Osteoblast (primary cell): ENCODE results near the gene SEPTIN8. TPM values are rescaled to one million over a fixed set of nuclear protein-coding genes. Genes with fewer than 3 reads are reported as not detected.

Experiments used
- DNase-seq: peaks from one replicate; pipeline ENCODE4 v3.0.0; 2011; ENCODE audit warnings: low spot score, mixed read lengths; ENCODE audit not compliant: insufficient read length; ENCODE audit errors: missing footprints
- H2AFZ ChIP-seq: 2 replicates; pipeline ENCODE4 v1.6.0; 2011; ENCODE audit warnings: mild to moderate bottlenecking, low read length
- H3K27ac ChIP-seq: 2 replicates; pipeline ENCODE4 v1.5.1; 2011; ENCODE audit warnings: mild to moderate bottlenecking, low read depth, low read length, moderate library complexity
- H3K27me3 ChIP-seq: 2 replicates; pipeline ENCODE4 v1.6.0; 2012; ENCODE audit warnings: mild to moderate bottlenecking, control low read depth, inconsistent platforms, low read length, moderate library complexity; ENCODE audit not compliant: insufficient read depth
- H3K36me3 ChIP-seq: 2 replicates; pipeline ENCODE4 v1.5.1; 2011; ENCODE audit warnings: mild to moderate bottlenecking, low read length, control low read depth, moderate library complexity; ENCODE audit not compliant: insufficient read depth
- H3K4me1 ChIP-seq: 2 replicates; pipeline ENCODE4 v1.5.1; 2011; ENCODE audit warnings: mild to moderate bottlenecking, low read length, control low read depth, moderate library complexity; ENCODE audit not compliant: insufficient read depth
- H3K4me2 ChIP-seq: 2 replicates; pipeline ENCODE4 v1.6.0; 2011; ENCODE audit warnings: mild to moderate bottlenecking, low read length; ENCODE audit not compliant: insufficient read depth
- H3K4me3 ChIP-seq: fragments of 200-600 bp; sonication (generic); 3 replicates; pipeline ENCODE4 v1.5.1; 2012; ENCODE audit warnings: mild to moderate bottlenecking, low read length, inconsistent platforms; ENCODE audit not compliant: insufficient read depth
- H3K79me2 ChIP-seq: 2 replicates; pipeline ENCODE4 v1.6.0; 2012; ENCODE audit warnings: mild to moderate bottlenecking, low read length, control low read depth, inconsistent platforms; ENCODE audit not compliant: insufficient read depth
- H3K9me3 ChIP-seq: 2 replicates; pipeline ENCODE4 v1.5.1; 2011; ENCODE audit warnings: low read depth, low read length, control low read depth
- H4K20me1 ChIP-seq: 2 replicates; pipeline ENCODE4 v1.6.0; 2012; ENCODE audit warnings: mild to moderate bottlenecking, low read length, control low read depth; ENCODE audit not compliant: insufficient read depth
- CTCF ChIP-seq: IDR thresholded peaks from 2 replicates; pipeline ENCODE4 v1.5.1; 2011; ENCODE audit warnings: mild to moderate bottlenecking, low read depth, low read length, moderate library complexity; ENCODE audit errors: extremely low read depth
- total RNA-seq: library from RNA; depleted of rRNA; stranded (reverse); fragments of >200 nt; gene quantifications from 2 replicates; pipeline ENCODE4 v1.2.3, GENCODE V29; 2012

Gene SEPTIN8
- total RNA-seq, 1 donor: 33.7 TPM

GRCh38 chr5:132774406-132774805 lies 2.6 kb downstream of the SEPTIN8 start:
- H3K4me2 ChIP-seq: no peak overlapping the region
- TF ChIP-seq CTCF: no peak
- no peak overlapping the region for H3K27ac ChIP-seq
- peaks cover 33% of the 10 kb centered on the region for H4K20me1 ChIP-seq
- H3K4me1 ChIP-seq: peaks cover 16% of the 10 kb centered on the region
- no peak overlapping the region for H3K4me3 ChIP-seq
- no peaks in the 10 kb centered on the region for H3K36me3 ChIP-seq
- no peak for DNase-seq
- no peaks in the 10 kb centered on the region for H3K27me3 ChIP-seq
- H3K79me2 ChIP-seq: peaks cover 58% of the 10 kb centered on the region
- no peak overlapping the region for H2AFZ ChIP-seq
- no peaks in the 10 kb centered on the region for H3K9me3 ChIP-seq

DNA sequence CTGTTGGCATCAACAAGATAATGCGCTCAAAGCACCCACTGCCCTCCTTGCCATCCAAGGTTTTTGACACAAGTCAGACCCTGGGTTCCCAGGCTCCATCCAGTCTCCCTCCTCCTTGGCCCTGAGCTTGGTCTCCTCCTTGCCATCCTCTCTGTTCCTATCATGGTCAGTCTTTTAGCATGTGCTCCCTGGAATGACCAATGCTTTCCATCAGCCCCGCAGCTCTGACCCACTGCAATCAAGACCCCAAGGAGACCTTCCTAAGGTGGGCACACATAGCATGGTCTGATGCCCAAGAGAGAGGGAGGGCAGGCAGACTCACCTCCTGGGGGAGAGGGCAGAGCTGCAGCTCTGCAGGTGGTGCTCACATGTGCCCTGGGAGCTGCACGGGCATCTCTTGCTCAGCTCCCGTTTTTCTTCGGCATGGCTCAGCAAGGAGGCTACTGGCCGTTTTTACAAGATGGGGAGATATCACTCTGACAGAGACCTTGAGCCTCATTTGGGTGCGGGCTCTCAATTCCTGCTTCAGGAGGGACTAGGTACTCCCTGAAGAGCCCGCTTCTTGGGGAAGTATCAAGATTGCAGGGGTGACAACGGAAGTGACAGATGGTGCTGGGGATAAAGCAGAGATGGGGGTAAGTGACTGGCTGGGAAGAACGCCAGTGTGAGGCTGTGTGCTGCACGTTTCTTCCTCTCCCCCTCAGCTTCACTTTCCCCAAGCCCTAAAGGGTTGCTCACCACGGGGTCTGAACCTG lies 3.3 kb downstream of the SEPTIN8 start:
- H4K20me1 ChIP-seq: peaks cover 36% of the 10 kb centered on the region
- no peak overlapping the region for H3K4me2 ChIP-seq

GRCh38 chr5:132773114-132773513 lies 3.9 kb downstream of the SEPTIN8 start:
- H4K20me1 ChIP-seq: peaks cover 42% of the 10 kb centered on the region
- H2AFZ ChIP-seq: no peak overlapping the region
- TF ChIP-seq CTCF: no peak
- DNase-seq: no peak
- no peaks in the 10 kb centered on the region for H3K36me3 ChIP-seq
- no peak overlapping the region for H3K4me2 ChIP-seq
- no peaks in the 10 kb centered on the region for H3K27me3 ChIP-seq
- H3K4me1 ChIP-seq: peaks cover 19% of the 10 kb centered on the region
- no peaks in the 10 kb centered on the region for H3K9me3 ChIP-seq
- no peak overlapping the region for H3K27ac ChIP-seq
- peaks cover 71% of the 10 kb centered on the region for H3K79me2 ChIP-seq
- H3K4me3 ChIP-seq: no peak overlapping the region

More for the DNA sequence above, 3.3 kb downstream of the SEPTIN8 start:
- DNase-seq: no peak
- H3K4me3 ChIP-seq: no peak overlapping the region
- no peak overlapping the region for H3K27ac ChIP-seq
- no peak for TF ChIP-seq CTCF
- peaks cover 16% of the 10 kb centered on the region for H3K4me1 ChIP-seq
- H3K9me3 ChIP-seq: no peaks in the 10 kb centered on the region
- H3K27me3 ChIP-seq: no peaks in the 10 kb centered on the region
- peaks cover 64% of the 10 kb centered on the region for H3K79me2 ChIP-seq
- no peaks in the 10 kb centered on the region for H3K36me3 ChIP-seq
- no peak overlapping the region for H2AFZ ChIP-seq

DNA sequence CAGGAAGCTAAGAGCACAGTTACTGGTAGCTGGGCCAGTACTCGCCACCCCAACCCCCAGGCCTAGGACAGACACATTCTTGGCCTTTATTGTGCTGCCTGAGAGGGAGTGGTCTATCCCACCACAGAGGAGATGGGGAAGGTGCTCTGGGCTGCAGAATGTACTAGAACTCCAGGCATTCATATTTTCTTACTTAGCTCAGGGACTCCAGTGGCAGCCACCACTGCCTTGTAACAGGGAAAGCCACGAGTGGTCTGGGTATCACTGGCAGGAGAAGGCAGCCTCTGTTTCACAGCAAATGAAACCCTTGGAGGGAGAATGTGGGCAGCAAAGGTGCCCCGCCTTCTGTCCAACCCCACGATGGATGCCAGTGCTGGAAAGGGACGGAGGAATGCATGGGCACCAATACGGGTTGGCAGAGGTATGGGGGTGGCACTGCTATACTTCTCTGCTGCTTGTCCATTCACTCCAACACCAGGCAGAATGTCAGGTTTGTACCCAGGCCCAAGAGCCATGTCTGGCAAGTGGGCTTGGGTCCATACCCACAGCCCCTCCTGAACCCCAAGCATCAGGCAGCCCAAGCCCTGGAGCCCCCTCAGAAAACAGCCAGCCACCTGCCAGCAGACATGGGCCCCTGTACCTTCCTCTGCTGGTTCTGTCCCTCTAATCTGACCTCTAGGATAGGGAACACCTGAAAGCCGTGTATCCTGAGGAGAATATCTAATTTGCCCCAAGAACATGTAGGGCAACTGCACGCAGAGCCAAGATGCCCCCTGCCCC lies 4.6 kb downstream of the SEPTIN8 start:
- Histone ChIP-seq H3K79me2 (peaks cover 73% of the 10 kb centered on the region), H3K36me3 (no peaks in the 10 kb centered on the region), H3K4me1 (peaks cover 26% of the 10 kb centered on the region), H3K4me3 (no peak overlapping the region), H3K27me3 (no peaks in the 10 kb centered on the region), H2AFZ (no peak overlapping the region), H3K9me3 (no peaks in the 10 kb centered on the region), H3K27ac (no peak overlapping the region), H4K20me1 (peaks cover 46% of the 10 kb centered on the region), H3K4me2 (no peak overlapping the region)
- TF ChIP-seq CTCF: no peak
- DNase-seq: no peak
